ENCODE results near the gene CACNA1F.

CACNA1F gene

GRCh38 chrX:49205443-49205842 is 27.7 kb downstream of the CACNA1F start:
- no peaks in the 10 kb centered on the region for H3K36me3 ChIP-seq (ENCODE audit: insufficient read depth, low read length)
- H3K9ac ChIP-seq (ENCODE audit: low read length): no peak overlapping the region
- no peaks in the 10 kb centered on the region for H3K9me3 ChIP-seq (ENCODE audit: low read length)
- H3K4me1 ChIP-seq (ENCODE audit: insufficient read depth, low read length): no peaks in the 10 kb centered on the region
- peaks cover 4% of the 10 kb centered on the region in 2 donors for H3K27me3 ChIP-seq (ENCODE audit: control insufficient read depth in 1 of 2, insufficient read depth in 2 of 2, low read length in 2 of 2)
- H3K27ac ChIP-seq (ENCODE audit: low read depth, low read length): no peak overlapping the region
- H3K4me3 ChIP-seq (ENCODE audit: low read depth in 1 of 2, low read length in 2 of 2): no peak overlapping the region

DNA sequence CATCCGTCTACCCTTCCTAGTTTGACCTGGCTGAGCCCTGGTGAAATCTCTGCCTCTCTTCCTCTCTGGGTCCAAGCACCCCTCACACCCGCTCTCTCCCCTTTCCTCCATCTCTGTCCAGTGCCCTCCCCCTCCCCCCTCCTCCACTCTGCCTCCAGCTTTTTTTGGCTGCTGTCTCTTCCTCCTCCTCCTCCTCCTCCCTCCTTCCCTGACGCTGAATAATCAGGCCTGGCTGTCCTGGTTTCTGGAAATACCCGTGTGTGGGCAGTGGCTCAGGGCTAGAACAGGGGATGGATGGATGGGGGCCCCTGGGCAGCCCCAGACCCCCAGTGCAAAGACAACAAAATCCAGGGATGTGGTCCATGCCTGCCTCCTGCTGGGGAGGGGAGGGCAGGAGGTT is 28.4 kb downstream of the CACNA1F start:
- no peaks in the 10 kb centered on the region for H3K4me1 ChIP-seq (ENCODE audit: insufficient read depth, low read length)
- H3K36me3 ChIP-seq (ENCODE audit: insufficient read depth, low read length): no peaks in the 10 kb centered on the region
- no peaks in the 10 kb centered on the region for H3K9me3 ChIP-seq (ENCODE audit: low read length)
- H3K9ac ChIP-seq (ENCODE audit: low read length): no peak overlapping the region
- no peak overlapping the region for H3K27ac ChIP-seq (ENCODE audit: low read depth, low read length)
- H3K27me3 ChIP-seq (ENCODE audit: control insufficient read depth in 1 of 2, insufficient read depth in 2 of 2, low read length in 2 of 2): peaks cover 2 to 6% of the 10 kb centered on the region in 2 donors
- H3K4me3 ChIP-seq (ENCODE audit: low read depth in 1 of 2, low read length in 2 of 2): no peak overlapping the region

DNA sequence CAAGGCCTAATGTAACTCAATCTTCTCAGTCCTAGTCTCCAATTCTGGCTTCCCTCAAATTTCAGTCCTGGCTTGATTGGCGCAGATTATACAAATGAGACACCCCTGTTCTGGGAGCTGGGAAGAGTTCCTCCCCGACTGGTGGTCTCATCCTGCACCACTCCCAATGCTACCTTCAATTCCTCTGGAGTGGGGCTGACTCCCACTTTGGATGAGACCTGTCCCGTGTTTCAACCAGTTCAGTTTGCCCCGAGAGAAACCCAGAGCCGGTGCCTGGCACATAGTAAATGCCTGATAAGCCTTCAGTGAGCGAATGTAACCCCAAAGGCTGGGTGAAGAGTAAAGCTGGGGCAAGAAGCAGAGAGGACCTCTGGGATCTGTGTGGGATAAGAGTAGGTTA is 29.1 kb downstream of the CACNA1F start:
- Histone ChIP-seq H3K4me1 (ENCODE audit: insufficient read depth, low read length) (no peaks in the 10 kb centered on the region), H3K9ac (ENCODE audit: low read length) (no peak overlapping the region), H3K36me3 (ENCODE audit: insufficient read depth, low read length) (no peaks in the 10 kb centered on the region), H3K27ac (ENCODE audit: low read depth, low read length) (no peak overlapping the region), H3K9me3 (ENCODE audit: low read length) (no peaks in the 10 kb centered on the region), H3K4me3 (ENCODE audit: low read depth in 1 of 2, low read length in 2 of 2) (no peak overlapping the region), H3K27me3 (ENCODE audit: control insufficient read depth in 1 of 2, insufficient read depth in 2 of 2, low read length in 2 of 2) (peaks cover 0 to 13% of the 10 kb centered on the region in 2 donors)

DNA sequence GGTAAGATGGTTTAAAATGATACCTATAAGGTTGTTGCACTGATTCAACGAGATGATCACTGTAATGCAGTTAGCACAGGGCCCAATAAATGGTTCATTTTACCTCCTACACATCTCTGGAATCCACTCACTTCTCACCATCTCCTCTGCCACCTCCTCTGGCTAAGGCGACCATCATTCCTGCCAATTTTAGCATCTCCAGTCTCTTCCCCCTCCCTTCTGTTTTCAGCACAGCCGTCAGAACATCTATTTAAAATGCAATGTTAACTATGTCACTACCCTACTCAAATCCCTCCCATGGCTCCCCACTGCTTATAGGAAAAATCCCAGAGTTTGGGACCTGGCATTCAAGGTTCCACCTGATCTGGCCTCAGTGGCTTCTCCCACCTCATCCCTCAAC is 29.6 kb downstream of the CACNA1F start:
- Histone ChIP-seq H3K4me1 (ENCODE audit: insufficient read depth, low read length) (no peaks in the 10 kb centered on the region), H3K27ac (ENCODE audit: low read depth, low read length) (no peak overlapping the region), H3K9me3 (ENCODE audit: low read length) (no peaks in the 10 kb centered on the region), H3K9ac (ENCODE audit: low read length) (no peak overlapping the region), H3K4me3 (ENCODE audit: low read depth in 1 of 2, low read length in 2 of 2) (no peak overlapping the region), H3K36me3 (ENCODE audit: insufficient read depth, low read length) (no peaks in the 10 kb centered on the region), H3K27me3 (ENCODE audit: control insufficient read depth in 1 of 2, insufficient read depth in 2 of 2, low read length in 2 of 2) (peaks cover 0 to 13% of the 10 kb centered on the region in 2 donors)

GRCh38 chrX:49202022-49202421 is 31.1 kb downstream of the CACNA1F start:
- no peak overlapping the region for H3K4me3 ChIP-seq (ENCODE audit: low read depth in 1 of 2, low read length in 2 of 2)
- no peak overlapping the region for H3K27ac ChIP-seq (ENCODE audit: low read depth, low read length)
- peaks cover 0 to 13% of the 10 kb centered on the region in 2 donors for H3K27me3 ChIP-seq (ENCODE audit: control insufficient read depth in 1 of 2, insufficient read depth in 2 of 2, low read length in 2 of 2)
- H3K4me1 ChIP-seq (ENCODE audit: insufficient read depth, low read length): no peaks in the 10 kb centered on the region
- H3K36me3 ChIP-seq (ENCODE audit: insufficient read depth, low read length): no peaks in the 10 kb centered on the region
- H3K9ac ChIP-seq (ENCODE audit: low read length): no peak overlapping the region
- no peaks in the 10 kb centered on the region for H3K9me3 ChIP-seq (ENCODE audit: low read length)

DNA sequence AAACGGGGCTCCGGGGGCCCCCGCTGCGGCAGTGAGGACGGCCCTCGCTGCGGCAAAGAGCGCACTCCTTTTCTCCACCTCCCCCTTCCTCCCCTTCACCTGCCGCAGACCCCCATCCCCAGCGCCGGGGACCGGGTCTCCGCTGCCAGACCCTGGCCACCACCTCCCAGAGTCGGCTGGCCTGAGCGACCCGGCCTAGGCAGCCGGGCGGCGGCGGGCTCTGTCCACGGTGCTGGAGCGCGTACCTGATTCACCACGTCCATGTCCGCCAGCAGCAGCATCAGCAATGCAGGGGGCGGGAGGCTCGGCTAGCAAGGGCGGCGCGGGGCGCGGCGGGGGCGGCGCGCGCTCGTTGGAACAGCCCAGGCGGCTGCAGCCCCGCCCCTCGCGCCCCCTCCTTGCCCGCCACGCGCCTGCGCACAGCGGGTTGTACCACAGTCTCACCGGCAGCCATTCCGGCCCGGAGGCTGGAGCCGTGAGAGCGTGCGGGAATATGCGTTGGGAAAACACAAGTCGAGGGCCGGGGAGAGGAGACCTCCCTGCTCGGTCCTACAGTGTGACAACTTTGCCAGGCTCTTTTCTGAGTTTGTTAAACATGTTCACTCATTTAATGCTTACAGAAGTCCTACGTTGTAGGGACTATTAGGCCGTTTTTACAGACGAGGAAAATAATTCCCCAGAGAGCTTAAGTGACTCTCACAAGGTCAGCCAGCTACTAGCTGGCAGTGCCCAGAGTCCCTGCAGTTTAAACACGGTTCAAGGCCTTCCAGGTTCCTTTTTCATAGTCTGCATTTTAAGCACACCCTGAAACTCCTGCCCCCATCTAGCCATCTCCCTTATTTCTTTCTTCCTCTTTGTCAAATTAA is 33.0 kb downstream of the CACNA1F start, which contains the start of gene SYP:
SYP (minus strand) TSS at position 288 of the 866 bp plus-strand sequence; CDS start at position 281, 7 bp downstream.
- peaks cover 0 to 13% of the 10 kb centered on the region in 2 donors for H3K27me3 ChIP-seq (ENCODE audit: control insufficient read depth in 1 of 2, insufficient read depth in 2 of 2, low read length in 2 of 2)
- no peaks in the 10 kb centered on the region for H3K36me3 ChIP-seq (ENCODE audit: insufficient read depth, low read length)
- H3K4me3 ChIP-seq (ENCODE audit: low read depth in 1 of 2, low read length in 2 of 2): peak within 1 kb of the TSS in 1 of 2 donors; percentile 43
- H3K9ac ChIP-seq (ENCODE audit: low read length): no peak within 1 kb of the TSS
- H3K27ac ChIP-seq (ENCODE audit: low read depth, low read length): no peak within 1 kb of the TSS
- no peaks in the 10 kb centered on the region for H3K9me3 ChIP-seq (ENCODE audit: low read length)
- H3K4me1 ChIP-seq (ENCODE audit: insufficient read depth, low read length): no peaks in the 10 kb centered on the region

DNA sequence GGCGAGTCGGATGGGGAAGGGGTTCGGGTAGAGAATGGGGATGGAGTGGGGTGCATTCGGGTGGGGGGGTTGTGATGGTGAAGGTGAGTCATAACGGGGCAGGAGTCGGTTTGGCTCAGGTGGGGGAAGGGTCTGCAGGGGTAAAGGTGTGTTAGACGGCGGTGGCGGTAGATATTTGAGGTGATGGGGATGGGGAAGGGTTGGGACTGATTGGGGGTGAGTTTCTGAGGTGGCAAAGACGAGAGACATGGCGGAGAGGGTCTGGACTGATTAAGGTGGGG is 33.9 kb downstream of the CACNA1F start:
- Histone ChIP-seq H3K36me3 (ENCODE audit: insufficient read depth, low read length) (no peaks in the 10 kb centered on the region), H3K4me3 (ENCODE audit: low read depth in 1 of 2, low read length in 2 of 2) (no peak overlapping the region), H3K27ac (ENCODE audit: low read depth, low read length) (no peak overlapping the region), H3K4me1 (ENCODE audit: insufficient read depth, low read length) (no peaks in the 10 kb centered on the region), H3K9ac (ENCODE audit: low read length) (no peak overlapping the region), H3K27me3 (ENCODE audit: control insufficient read depth in 1 of 2, insufficient read depth in 2 of 2, low read length in 2 of 2) (peaks cover 0 to 13% of the 10 kb centered on the region in 2 donors), H3K9me3 (ENCODE audit: low read length) (no peaks in the 10 kb centered on the region)

GRCh38 chrX:49198540-49199314 is 34.4 kb downstream of the CACNA1F start:
- H3K27ac ChIP-seq (ENCODE audit: low read depth, low read length): no peak overlapping the region

GRCh38 chrX:49197543-49198087 is 35.5 kb downstream of the CACNA1F start:
- no peaks in the 10 kb centered on the region for H3K36me3 ChIP-seq (ENCODE audit: insufficient read depth, low read length)
- no peak overlapping the region for H3K27ac ChIP-seq (ENCODE audit: low read depth, low read length)
- H3K9ac ChIP-seq (ENCODE audit: low read length): no peak overlapping the region
- H3K27me3 ChIP-seq (ENCODE audit: control insufficient read depth in 1 of 2, insufficient read depth in 2 of 2, low read length in 2 of 2): peaks cover 0 to 13% of the 10 kb centered on the region in 2 donors
- H3K9me3 ChIP-seq (ENCODE audit: low read length): no peaks in the 10 kb centered on the region
- H3K4me1 ChIP-seq (ENCODE audit: insufficient read depth, low read length): no peaks in the 10 kb centered on the region
- no peak overlapping the region for H3K4me3 ChIP-seq (ENCODE audit: low read depth in 1 of 2, low read length in 2 of 2)

More at GRCh38 chrX:49198540-49199314, 34.4 kb downstream of the CACNA1F start:
- Histone ChIP-seq H3K9me3 (ENCODE audit: low read length) (no peaks in the 10 kb centered on the region), H3K4me1 (ENCODE audit: insufficient read depth, low read length) (no peaks in the 10 kb centered on the region), H3K9ac (ENCODE audit: low read length) (no peak overlapping the region), H3K27me3 (ENCODE audit: control insufficient read depth in 1 of 2, insufficient read depth in 2 of 2, low read length in 2 of 2) (peaks cover 0 to 13% of the 10 kb centered on the region in 2 donors), H3K4me3 (ENCODE audit: low read depth in 1 of 2, low read length in 2 of 2) (no peak overlapping the region), H3K36me3 (ENCODE audit: insufficient read depth, low read length) (no peaks in the 10 kb centered on the region)

- H3K4me1 ChIP-seq (ENCODE audit: insufficient read depth, low read length): no peaks in the 10 kb centered on the region
Measured at GRCh38 chrX:49193542-49193964, 39.6 kb downstream of the CACNA1F start.

DNA sequence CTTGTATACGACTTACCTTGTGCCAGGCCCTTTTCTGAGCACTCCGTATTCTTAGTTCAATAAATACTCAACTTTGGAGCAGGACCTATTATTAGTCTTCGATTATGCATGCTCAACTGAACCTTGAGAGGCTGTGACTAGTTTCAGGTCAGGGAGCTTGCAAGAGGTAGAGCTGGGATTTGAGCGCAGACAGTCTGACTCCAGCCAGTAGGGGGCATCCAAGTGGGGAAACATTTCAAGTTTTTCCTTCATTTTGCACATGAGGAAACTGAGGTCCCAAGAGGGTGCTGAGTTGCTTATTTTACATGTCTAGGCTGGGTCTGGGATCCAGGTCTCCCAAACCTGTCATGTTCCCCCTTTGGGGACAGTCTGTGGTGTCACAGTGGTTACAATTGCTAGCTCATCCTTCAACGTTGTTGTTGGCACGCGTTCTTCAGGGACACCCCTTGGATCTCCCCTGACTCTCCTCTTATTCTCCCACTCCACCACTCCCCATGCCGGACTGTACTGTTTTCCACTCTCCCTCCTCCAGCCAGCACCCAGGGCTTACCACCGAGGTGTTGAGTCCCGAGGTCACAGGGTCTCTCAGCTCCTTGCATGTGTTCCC is 40.3 kb downstream of the CACNA1F start:
- Histone ChIP-seq H3K27ac (ENCODE audit: low read depth, low read length) (no peak overlapping the region), H3K36me3 (ENCODE audit: insufficient read depth, low read length) (no peaks in the 10 kb centered on the region), H3K4me1 (ENCODE audit: insufficient read depth, low read length) (no peaks in the 10 kb centered on the region), H3K4me3 (ENCODE audit: low read depth in 1 of 2, low read length in 2 of 2) (no peak overlapping the region), H3K9me3 (ENCODE audit: low read length) (no peaks in the 10 kb centered on the region), H3K27me3 (ENCODE audit: control insufficient read depth in 1 of 2, insufficient read depth in 2 of 2, low read length in 2 of 2) (no peaks in the 10 kb centered on the region), H3K9ac (ENCODE audit: low read length) (no peak overlapping the region)

More at GRCh38 chrX:49193542-49193964, 39.6 kb downstream of the CACNA1F start:
- Histone ChIP-seq H3K36me3 (ENCODE audit: insufficient read depth, low read length) (no peaks in the 10 kb centered on the region), H3K27ac (ENCODE audit: low read depth, low read length) (no peak overlapping the region), H3K4me3 (ENCODE audit: low read depth in 1 of 2, low read length in 2 of 2) (no peak overlapping the region), H3K27me3 (ENCODE audit: control insufficient read depth in 1 of 2, insufficient read depth in 2 of 2, low read length in 2 of 2) (no peaks in the 10 kb centered on the region), H3K9ac (ENCODE audit: low read length) (no peak overlapping the region), H3K9me3 (ENCODE audit: low read length) (no peaks in the 10 kb centered on the region)

Data from muscle layer of colon (tissue), 2 donors.